Nucleus accumbens (tissue), 56 donors: ENCODE results near the gene ZBTB34.
A peak's percentile ranks its signal among the peaks of the same experiment; 100 is the strongest.

Source experiments
- DNase-seq, 56 donors: peaks; one replicate each; lab custom pipeline; 2025; lab: John Stamatoyannopoulos, UW

Gene ZBTB34

GRCh38 chr9:126915281-126915816 is 54.9 kb downstream of the ZBTB34 start:
- peak in 12 of 56 donors; percentile 5 to 49 (median 16) for DNase-seq

DNA sequence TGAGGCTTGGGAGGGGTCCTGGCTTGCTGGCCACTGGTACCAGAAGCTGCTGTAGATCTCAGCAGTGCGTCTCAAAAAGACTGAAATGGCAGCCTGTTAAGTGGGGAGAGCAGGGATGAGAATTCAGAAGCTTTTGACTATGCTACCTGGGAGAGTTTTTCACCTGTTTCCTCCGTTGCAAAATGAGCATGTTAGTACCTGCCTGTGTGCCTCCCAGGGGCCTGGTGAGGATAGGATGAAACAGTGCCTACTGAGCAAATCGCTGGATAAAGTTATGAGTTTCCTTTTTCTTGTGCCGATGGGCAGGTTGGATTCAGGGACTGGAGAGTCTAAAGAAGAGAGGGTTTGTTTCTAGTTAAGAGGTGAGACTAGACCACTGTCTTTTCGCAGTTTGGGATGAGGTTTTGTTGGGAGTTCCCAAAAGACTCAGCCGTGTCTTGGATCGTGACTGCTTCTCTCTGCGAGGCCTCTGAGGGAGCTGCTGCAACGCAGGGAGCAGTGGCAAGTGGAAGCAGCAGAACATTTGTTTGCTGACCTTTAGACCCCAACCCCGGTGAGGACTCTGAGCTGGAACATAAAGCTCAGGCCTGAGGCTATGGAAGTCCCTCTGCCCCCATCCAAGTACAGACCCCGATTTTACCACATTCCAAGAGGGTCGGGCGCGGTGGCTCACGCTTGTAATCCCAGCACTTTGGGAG is 55.6 kb downstream of the ZBTB34 start:
- no peak for DNase-seq

GRCh38 chr9:126916909-126917308 is 56.5 kb downstream of the ZBTB34 start:
- peak in 1 of 56 donors; percentile 2 for DNase-seq

DNA sequence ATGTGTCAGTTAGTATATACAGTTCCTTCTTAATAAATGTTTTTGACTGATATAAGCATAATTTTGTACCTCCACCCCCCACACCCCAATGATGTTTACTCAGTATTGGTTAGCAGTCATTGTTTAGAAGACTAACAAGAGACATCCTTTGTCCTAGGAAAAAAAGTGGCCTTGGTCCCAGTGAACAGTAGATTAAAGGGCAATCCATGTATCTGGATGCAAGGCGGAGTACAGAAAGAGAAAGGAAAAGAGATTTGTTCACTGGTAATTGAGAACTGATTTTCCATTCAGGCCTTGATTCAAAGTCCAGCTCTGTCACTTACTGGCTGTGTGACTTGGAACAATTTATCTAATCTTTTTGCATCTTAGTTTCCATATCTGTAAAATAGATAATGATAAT is 58.8 kb downstream of the ZBTB34 start:
- DNase-seq: no peak

GRCh38 chr9:126925876-126926275 is 65.4 kb downstream of the ZBTB34 start:
- no peak for DNase-seq

- DNase-seq: no peak
Measured at GRCh38 chr9:126926364-126926763, 65.9 kb downstream of the ZBTB34 start.

DNA sequence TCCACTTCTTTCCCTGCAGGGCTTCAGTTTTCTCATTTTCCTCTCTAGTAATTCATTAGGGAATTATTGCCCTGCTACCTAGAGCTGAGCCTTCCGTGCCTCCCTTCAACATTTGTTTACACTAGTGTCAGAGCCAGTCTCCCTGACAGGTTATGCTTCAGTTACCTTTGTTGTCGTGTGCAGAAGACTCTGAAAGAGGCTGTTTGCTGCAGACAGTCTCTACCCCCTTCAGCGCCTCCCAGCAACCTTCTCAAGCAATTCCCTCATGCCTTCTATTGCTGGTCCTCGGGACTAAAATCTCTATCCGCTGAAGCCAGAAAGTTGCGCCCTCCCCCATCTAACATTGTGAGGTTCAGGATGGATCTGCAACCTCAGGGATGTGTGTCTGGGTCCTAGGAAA is 67.0 kb downstream of the ZBTB34 start:
- DNase-seq: no peak

- DNase-seq: peak in 1 of 56 donors; percentile 19
Measured at GRCh38 chr9:126932871-126933321, 72.5 kb downstream of the ZBTB34 start.

DNA sequence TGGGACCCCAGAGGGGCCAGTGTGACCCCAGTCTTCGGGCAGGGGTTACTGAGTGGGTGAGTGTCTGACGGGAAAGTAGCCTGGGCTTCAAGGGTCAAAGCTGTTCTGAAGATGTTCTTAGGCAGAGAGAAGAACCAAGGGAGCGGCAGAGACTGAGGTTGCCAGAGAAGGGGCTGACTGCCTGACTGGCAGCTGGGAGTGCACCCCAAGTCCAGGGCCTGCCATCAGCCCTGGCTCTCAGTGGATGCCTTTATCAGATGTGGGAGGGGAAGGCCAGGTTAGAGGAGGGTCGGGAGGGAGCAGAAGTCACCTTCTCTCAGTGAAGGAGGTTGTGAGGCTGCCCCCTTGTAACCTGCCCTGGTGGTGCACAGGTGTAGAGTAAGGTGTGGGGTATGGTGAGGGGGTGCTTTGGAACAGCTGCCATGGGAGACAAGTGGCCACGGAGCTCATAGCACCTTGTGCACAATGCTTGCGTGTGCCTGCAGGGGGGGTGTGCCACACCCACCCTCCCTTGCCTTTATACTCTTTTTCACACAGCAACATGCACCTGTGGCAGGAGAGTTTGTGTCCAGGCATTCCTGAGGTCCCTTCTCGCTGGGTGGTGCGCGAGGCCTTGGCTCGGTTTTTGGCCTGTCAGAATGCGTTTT is 73.0 kb downstream of the ZBTB34 start:
- no peak for DNase-seq

DNA sequence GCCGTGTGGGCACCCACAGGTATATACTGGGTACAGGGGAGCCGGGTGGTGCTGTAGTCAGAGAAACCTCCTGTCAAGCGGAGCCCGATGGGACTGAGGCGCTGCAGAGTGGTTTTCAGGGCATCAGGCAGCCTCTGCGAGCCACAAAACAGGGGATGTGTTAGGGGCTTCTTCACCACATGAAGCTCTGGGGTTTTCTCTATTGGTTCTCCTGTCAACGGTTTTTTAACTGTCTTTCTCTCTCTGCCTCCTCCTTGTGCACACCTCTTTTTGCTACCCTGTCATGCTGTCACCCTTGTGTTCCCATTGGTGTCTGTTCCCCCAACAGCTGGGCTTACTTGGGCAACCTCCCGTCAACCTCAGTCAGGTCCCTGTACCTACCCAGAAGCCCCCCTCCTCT is 74.0 kb downstream of the ZBTB34 start:
- DNase-seq: no peak
